ENCODE measurements around the gene ARFIP1. TPM values are rescaled to one million over a fixed set of nuclear protein-coding genes. Genes with fewer than 3 reads are reported as not detected.
A peak's percentile ranks its signal among the peaks of the same experiment; 100 is the strongest.

The ARFIP1 gene
- total and polyA plus RNA-seq, 2 of the 8 experiments (the other 6 are each of a cell fraction or from before 2014, with no cell fraction given) = 13.5 to 38.0 TPM

DNA sequence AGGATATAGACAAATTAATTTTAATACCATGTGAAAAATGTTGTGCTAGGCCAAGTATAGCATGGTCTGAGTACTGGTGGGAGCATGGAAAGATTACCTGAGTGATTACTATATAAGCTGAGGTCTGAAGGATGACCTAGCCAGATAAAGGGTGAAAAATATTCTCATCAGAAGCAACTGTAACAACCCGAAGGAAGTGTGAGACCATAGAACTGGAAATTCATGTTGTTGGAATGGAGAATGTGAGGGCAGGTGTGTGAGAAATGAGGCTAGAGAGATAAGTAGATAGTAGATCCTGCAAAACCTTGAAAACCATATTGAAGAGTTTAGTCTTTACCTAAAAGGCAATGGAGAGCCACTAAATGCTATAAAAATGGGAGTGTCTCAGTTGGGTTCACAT is 71.5 kb downstream of the ARFIP1 start:
- H2BK15ac ChIP-seq (ENCODE audit: low read length) = no peak overlapping the region
- CTCF ChIA-PET (ENCODE audit: partially characterized antibody) = interaction anchor here (0.9 to 7.7 kb wide), 5 partner anchors 45 to 276 kb away, joined by 3 to 59 read pairs (median 4); partner anchors contain the start of gene FHDC1
- H3K4me3 ChIP-seq (ENCODE audit: extremely low read depth in 1 of 4, insufficient read depth in 2 of 4, low read depth in 3 of 4, low read length in 4 of 4) = no peak overlapping the region; a peak in 1 of 8 replicates
- H3K27me3 ChIP-seq (replicated peaks in 1 of 4; ENCODE audit: control insufficient read depth in 3 of 4, extremely low read depth in 1 of 4, insufficient read depth in 3 of 4, low read length in 3 of 4) = no peaks in the 10 kb centered on the region
- no peak overlapping the region for H3K56ac ChIP-seq (replicated peaks; ENCODE audit: insufficient read length, low read depth, low read length)
- H2AK5ac ChIP-seq (ENCODE audit: low read depth, low read length) = peak overlapping the region; percentile 77
- H3K14ac ChIP-seq (ENCODE audit: insufficient read length) = no peak overlapping the region
- peak overlapping the region; percentile 9 for H4K91ac ChIP-seq (replicated peaks; ENCODE audit: insufficient read length, low read length)
- peaks cover 0 to 3% of the 10 kb centered on the region in 2 experiments; a peak in 2 of 4 replicates for H3K9me3 ChIP-seq (ENCODE audit: insufficient read depth in 2 of 2, low read depth in 1 of 2, low read length in 1 of 2)
- H2BK12ac ChIP-seq (ENCODE audit: low read depth, low read length) = 0 out of 2 replicates have a peak overlapping the region, but pooled peaks have one; percentile 30
- no peak overlapping the region for H3K9ac ChIP-seq (replicated peaks in 1 of 4; ENCODE audit: extremely low read depth in 1 of 4, low read depth in 3 of 4, low read length in 3 of 4)
- H3K23me2 ChIP-seq (ENCODE audit: low read depth, low read length) = no peaks in the 10 kb centered on the region
- peaks cover 0 to 2% of the 10 kb centered on the region in 2 experiments for H4K20me1 ChIP-seq (replicated peaks in 1 of 2; ENCODE audit: control insufficient read depth in 1 of 2, insufficient read depth in 2 of 2, low read length in 2 of 2)
- no peak overlapping the region for H3K23ac ChIP-seq (ENCODE audit: insufficient read length)
- no peaks in the 10 kb centered on the region; a peak in 1 of 8 replicates for H3K36me3 ChIP-seq (ENCODE audit: control insufficient read depth in 2 of 4, insufficient read depth in 4 of 4, low read length in 3 of 4)
- H2BK20ac ChIP-seq (ENCODE audit: low read length) = peak overlapping the region; percentile 51; the same call in 1 of the 2 replicates
- DNase-seq (ENCODE audit: low read depth in 1 of 2, low spot score in 2 of 2) = no peak
- H2BK120ac ChIP-seq (replicated peaks; ENCODE audit: low read depth, low read length) = peak overlapping the region; percentile 30
- H3K4ac ChIP-seq (replicated peaks; ENCODE audit: insufficient read length, low read depth, low read length) = no peak overlapping the region
- H2AFZ ChIP-seq (ENCODE audit: low read length) = no peak overlapping the region
- H3K4me1 ChIP-seq (replicated peaks in 1 of 4; ENCODE audit: control insufficient read depth in 3 of 4, insufficient read depth in 4 of 4, low read length in 3 of 4) = peaks cover 7 to 17% (median 10%) of the 10 kb centered on the region in 4 experiments; a peak in 6 of 7 replicates
- peak overlapping the region; percentile 30 for H4K5ac ChIP-seq (ENCODE audit: insufficient read length, low read depth, low read length)
- 79% methylated on average over 1 of the region's 1 CpG; no CpG with 5 or more reads in 1 of the 2 experiments for WGBS, 2 experiments (ENCODE audit: extremely low coverage in 1 of 2, insufficient coverage in 1 of 2, insufficient read length in 1 of 2, insufficient replicate concordance in 2 of 2, low coverage in 1 of 2, low lambda C conversion rate in 2 of 2, missing lambda C conversion rate in 1 of 2)
- H3K4me2 ChIP-seq (ENCODE audit: insufficient read depth in 1 of 2, low read depth in 2 of 2, low read length in 2 of 2) = no peak overlapping the region; a peak in 1 of 4 replicates
- H3K27ac ChIP-seq (ENCODE audit: low read depth, low read length) = peak overlapping the region; percentile 6; the same call in 1 of the 2 replicates
- peak overlapping the region; percentile 63; the same call in 1 of the 2 replicates for H3K18ac ChIP-seq (ENCODE audit: extremely low read depth, low read length)
- no peak for FAIRE-seq
- peak overlapping the region; percentile 89; the same call in 1 of the 2 replicates for H2BK5ac ChIP-seq (ENCODE audit: low read depth, low read length)
- H4K8ac ChIP-seq (ENCODE audit: extremely low read depth, insufficient read depth, low read length) = no peak overlapping the region
- TF ChIP-seq YY1 (IDR thresholded peaks at IDR 0.05; ENCODE audit: low read depth, low read length) (no peak), RFX5 (IDR thresholded peaks at IDR 0.05; ENCODE audit: borderline replicate concordance, low read depth, low read length) (no peak), BACH1 (IDR thresholded peaks at IDR 0.05; ENCODE audit: low read length) (no peak), GABPA (IDR thresholded peaks at IDR 0.05; ENCODE audit: borderline replicate concordance, insufficient read depth, low read length) (no peak), TAF7 (optimal IDR thresholded peaks at IDR 0.05; ENCODE audit: borderline replicate concordance, low read depth, low read length) (no peak), RBBP5 (IDR thresholded peaks at IDR 0.05; ENCODE audit: borderline replicate concordance, low read depth, low read length) (no peak), JUND (IDR thresholded peaks at IDR 0.05; ENCODE audit: low read length) (no peak)
- TF ChIP-seq, protein P1, sequence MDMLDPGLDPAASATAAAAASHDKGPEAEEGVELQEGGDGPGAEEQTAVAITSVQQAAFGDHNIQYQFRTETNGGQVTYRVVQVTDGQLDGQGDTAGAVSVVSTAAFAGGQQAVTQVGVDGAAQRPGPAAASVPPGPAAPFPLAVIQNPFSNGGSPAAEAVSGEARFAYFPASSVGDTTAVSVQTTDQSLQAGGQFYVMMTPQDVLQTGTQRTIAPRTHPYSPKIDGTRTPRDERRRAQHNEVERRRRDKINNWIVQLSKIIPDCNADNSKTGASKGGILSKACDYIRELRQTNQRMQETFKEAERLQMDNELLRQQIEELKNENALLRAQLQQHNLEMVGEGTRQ (IDR thresholded peaks at IDR 0.05; ENCODE audit: low read length) = no peak
- no peaks in the 10 kb centered on the region for H3K79me1 ChIP-seq (ENCODE audit: low read depth, low read length)
- POLR2A ChIA-PET (ENCODE audit: partially characterized antibody) = interaction anchor here (1.5 kb wide), 1 partner anchor 85 kb away, joined by 8 read pairs; the partner anchor contains the start of gene FHDC1
- peaks cover 0 to 35% of the 10 kb centered on the region in 2 experiments; a peak in 3 of 4 replicates for H3K79me2 ChIP-seq (ENCODE audit: control insufficient read depth in 1 of 2, insufficient read depth in 2 of 2, low read length in 2 of 2)
